Heart right ventricle (tissue), 16 donors: Measurements from ENCODE around the gene DNM3. TPM values are rescaled to one million over a fixed set of nuclear protein-coding genes. Genes with fewer than 3 reads are reported as not detected.

ENCODE experiments used
- ATAC-seq, 8 donors: fragments of 200-7000 bp; cut with Tn5 transposase; one replicate each; pipeline ENCODE4 v1.9.1; 2020; ENCODE audit warnings: mild to moderate bottlenecking in 8 of 8, moderate library complexity in 8 of 8, moderate number of reproducible peaks in 1 of 8
- DNase-seq, 2 donors: peaks; one replicate each; pipeline ENCODE4 v3.0.0-alpha.2; 2020
- H3K27ac ChIP-seq, 10 donors: fragments of 200-600 bp; sonication (generic) in 2 of 10; one replicate each; pipeline versions ENCODE4 v1.5.0 to v1.8.0; 2020 to 2022; ENCODE audit warnings: mild to moderate bottlenecking in 3 of 10
- H3K27me3 ChIP-seq, 7 donors: fragments of 200-600 bp; one replicate each; pipeline ENCODE4 v1.8.0; 2021 to 2022; ENCODE audit warnings: mild to moderate bottlenecking in 2 of 7
- H3K36me3 ChIP-seq, 9 donors: fragments of 200-600 bp; sonication (generic) in 1 of 9; one replicate each; pipeline versions ENCODE4 v1.5.0 to v1.8.0; 2020 to 2022; ENCODE audit warnings: mild to moderate bottlenecking in 2 of 9
- H3K4me1 ChIP-seq, 9 donors: fragments of 200-600 bp; sonication (generic) in 1 of 9; one replicate each; pipeline versions ENCODE4 v1.5.0 to v1.8.0; 2020 to 2022; ENCODE audit warnings: mild to moderate bottlenecking in 4 of 9
- H3K4me3 ChIP-seq, 10 donors: fragments of 200-600 bp; sonication (generic) in 2 of 10; one replicate each; pipeline versions ENCODE4 v1.5.0 to v1.8.0; 2020 to 2022; ENCODE audit warnings: mild to moderate bottlenecking in 7 of 10, moderate library complexity in 2 of 10
- H3K9me3 ChIP-seq, 11 donors: fragments of 200-600 bp in 10 of 11; sonication (generic) in 2 of 11; one replicate each; pipeline versions ENCODE4 v1.5.0 to v1.8.0; 2013 to 2022; ENCODE audit warnings: mild to moderate bottlenecking in 2 of 11, control low read depth in 1 of 11, moderate library complexity in 1 of 11
- WGBS, 2 donors: extraction: QIAGEN DNeasy Blood & Tissue Kit; methylation state at CpG; one replicate each; pipeline ENCODE4 v1.1.7; 2013; ENCODE audit warnings: inconsistent platforms in 1 of 2; 5-methylcytosine and 5-hydroxymethylcytosine counted together
- intact Hi-C, 10 donors: fragments of 100-400 bp; cut with DNase I; formaldehyde crosslinking; loops; one replicate each; pipeline versions ENCODE4 v1.11.1 to v1.14.2; 2022
- polyA plus RNA-seq, 2 donors: library from polyadenylated mRNA; stranded (reverse); fragments of 200-250 nt; gene quantifications; one replicate each; pipeline ENCODE4 v1.2.3, GENCODE V29; 2013
- total RNA-seq, 10 donors: library from RNA; stranded (reverse); fragmentation: NEBNext Ultra II Directional in 3 of 10; extraction: Animal tissue kit (Norgen Biotek cat#: 25700) in 3 of 10; gene quantifications; one replicate each; pipeline versions ENCODE4 v1.2.1 to v1.2.4, GENCODE V29; 2021 to 2023
- TF ChIP-seq, protein P1 (sequence below), 9 donors: fragments of 200-600 bp; sonication (generic) in 2 of 9; IDR thresholded peaks; one replicate each; pipeline versions ENCODE4 v1.5.0 to v1.8.0; 2021 to 2022; ENCODE audit warnings: antibody characterized with exemption in 9 of 9, mild to moderate bottlenecking in 5 of 9, moderate library complexity in 1 of 9
- donor health status: Arrhythmogenic right ventricular cardiomyopathy.
- donor health status: ischemic (EF 13 %, LVEDD 7.1; RV severe dilation, severe dysfunction).
- donor health status: healthy with polysubstance abuse.
- donor health status: DM: no; HTN: yes; CAD: no.
- donor health status: DM: no; HTN: no; CAD: no.
- donor health status: ischemic (EF 25% LVEDD 6.9; RV normal size, moderate dysfunction).
- donor health status: ischemic (EF 25% LVEDD 5.7; RV mildly dilated, moderate dysfunction).
- donor health status: healthy.
- donor health status: DM: yes; HTN: yes; CAD: no.
- donor health status: Ischemic cardiomyopathy.
- donor health status: ischemic (EF 35%, LVEDD 5.7; RV mildly dilated, moderate dysfunction).
- donor health status: nonischemic (EF 11% LVEDD 7.7; RV severe dilation, severe dysfunction).
- donor health status: DM: yes; HTN: yes; CAD: no.
- donor health status: PGD.
- donor health status: ischemic (EF 29% LVEDD 5.4; RV normal size, mild dysfunction).
- donor health status: nonischemic (EF 23%, LVEDD 6.1; RV moderate dilation, normal function).

Gene DNM3
- total and polyA plus RNA-seq, 12 donors, result 0.77 to 2.8 (median 2.2) TPM

DNA sequence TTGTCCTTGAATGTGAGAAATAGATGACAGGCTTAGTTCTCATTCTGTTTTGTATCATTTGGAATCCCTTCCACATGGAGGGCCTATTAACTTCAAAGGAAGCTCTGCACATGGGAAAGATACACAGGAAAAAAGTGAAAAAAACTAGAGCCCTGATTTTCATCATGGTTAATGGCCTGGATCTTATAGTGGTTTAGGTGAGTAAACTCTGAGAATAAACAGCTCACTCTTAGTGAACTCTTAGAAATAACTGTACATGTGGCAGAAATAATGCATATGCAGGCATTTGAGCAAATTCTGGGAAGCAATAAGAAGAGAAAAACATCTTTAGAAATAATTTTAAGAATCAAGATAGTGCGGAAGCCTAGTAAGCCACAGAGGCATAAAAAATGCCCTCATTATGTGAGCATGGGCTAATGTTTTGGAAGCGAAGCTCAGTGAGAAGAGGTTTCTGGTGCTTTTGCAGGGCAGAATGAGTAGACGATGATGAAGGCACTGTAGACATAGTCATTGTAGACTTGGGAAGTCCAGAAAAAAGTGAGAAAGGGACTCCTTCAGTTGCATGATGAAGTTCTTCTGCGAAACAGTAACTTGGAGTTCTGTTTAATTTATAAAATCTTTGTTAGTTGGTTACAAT is 279.9 kb downstream of the DNM3 start:
- 96 to 97% methylated on average over 4 of the region's 4 CpGs for WGBS, 2 donors
- ATAC-seq (no peak), DNase-seq (no peak)
- H3K27me3 ChIP-seq, result no peaks in the 10 kb centered on the region
- H3K36me3 ChIP-seq, result no peaks in the 10 kb centered on the region
- intact Hi-C loops, result no loop called here
- TF ChIP-seq, protein P1, sequence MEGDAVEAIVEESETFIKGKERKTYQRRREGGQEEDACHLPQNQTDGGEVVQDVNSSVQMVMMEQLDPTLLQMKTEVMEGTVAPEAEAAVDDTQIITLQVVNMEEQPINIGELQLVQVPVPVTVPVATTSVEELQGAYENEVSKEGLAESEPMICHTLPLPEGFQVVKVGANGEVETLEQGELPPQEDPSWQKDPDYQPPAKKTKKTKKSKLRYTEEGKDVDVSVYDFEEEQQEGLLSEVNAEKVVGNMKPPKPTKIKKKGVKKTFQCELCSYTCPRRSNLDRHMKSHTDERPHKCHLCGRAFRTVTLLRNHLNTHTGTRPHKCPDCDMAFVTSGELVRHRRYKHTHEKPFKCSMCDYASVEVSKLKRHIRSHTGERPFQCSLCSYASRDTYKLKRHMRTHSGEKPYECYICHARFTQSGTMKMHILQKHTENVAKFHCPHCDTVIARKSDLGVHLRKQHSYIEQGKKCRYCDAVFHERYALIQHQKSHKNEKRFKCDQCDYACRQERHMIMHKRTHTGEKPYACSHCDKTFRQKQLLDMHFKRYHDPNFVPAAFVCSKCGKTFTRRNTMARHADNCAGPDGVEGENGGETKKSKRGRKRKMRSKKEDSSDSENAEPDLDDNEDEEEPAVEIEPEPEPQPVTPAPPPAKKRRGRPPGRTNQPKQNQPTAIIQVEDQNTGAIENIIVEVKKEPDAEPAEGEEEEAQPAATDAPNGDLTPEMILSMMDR (IDR thresholded peaks at IDR 0.05), result no peak
- H3K4me3 ChIP-seq, result no peak overlapping the region
- H3K27ac ChIP-seq, result no peak overlapping the region
- peaks cover 0 to 11% (median 4%) of the 10 kb centered on the region in 9 donors for H3K4me1 ChIP-seq
- no peaks in the 10 kb centered on the region for H3K9me3 ChIP-seq

DNA sequence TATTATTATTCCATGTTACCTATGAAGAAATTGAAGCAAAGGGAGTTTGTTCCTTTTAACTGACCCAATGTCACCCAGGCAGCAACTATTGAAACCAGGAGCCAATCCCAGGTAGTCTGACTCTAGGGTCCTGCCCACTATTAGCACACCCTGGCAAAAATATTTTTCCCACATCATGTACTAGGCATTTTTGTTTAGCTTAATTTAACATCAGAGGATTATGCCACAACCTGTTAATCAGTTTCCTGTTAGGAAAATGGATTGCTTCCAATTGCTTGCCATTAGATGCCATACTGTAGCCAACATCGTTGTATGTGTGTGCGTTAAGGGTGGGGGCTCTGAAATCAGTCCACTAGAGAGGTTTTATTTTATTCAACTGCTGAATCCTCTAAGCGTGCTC is 281.1 kb downstream of the DNM3 start:
- ATAC-seq (no peak), DNase-seq (no peak)
- Histone ChIP-seq H3K4me1 (peaks cover 0 to 11% (median 4%) of the 10 kb centered on the region in 9 donors), H3K27me3 (no peaks in the 10 kb centered on the region), H3K9me3 (no peaks in the 10 kb centered on the region), H3K27ac (no peak overlapping the region), H3K36me3 (no peaks in the 10 kb centered on the region), H3K4me3 (no peak overlapping the region)
- intact Hi-C loops, result no loop called here
- WGBS, 2 donors, result 83% methylated on average over 3 of the region's 3 CpGs
- TF ChIP-seq, protein P1 (IDR thresholded peaks at IDR 0.05), result no peak

DNA sequence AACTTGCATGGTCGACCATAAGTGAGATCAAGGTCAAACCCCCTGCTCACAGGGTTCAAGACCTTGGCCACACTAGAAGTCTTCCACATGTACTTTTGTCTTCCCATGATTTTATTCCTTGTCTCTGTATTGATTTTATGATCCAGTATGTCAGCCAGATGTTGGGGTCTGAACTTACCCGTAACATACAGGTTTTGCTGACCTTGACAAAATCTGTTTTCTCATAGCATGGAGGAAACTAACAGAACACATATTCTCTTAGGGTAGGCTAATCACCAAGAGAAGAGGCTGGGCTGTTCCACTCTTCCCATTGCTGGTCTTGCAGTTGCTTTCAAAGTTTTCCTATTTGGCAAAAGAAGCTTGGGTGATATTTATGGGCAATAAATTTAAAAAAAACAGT is 284.0 kb downstream of the DNM3 start:
- H3K36me3 ChIP-seq, result no peaks in the 10 kb centered on the region
- H3K27ac ChIP-seq, result no peak overlapping the region
- no peak for DNase-seq
- H3K4me1 ChIP-seq, result peaks cover 0 to 11% (median 4%) of the 10 kb centered on the region in 9 donors
- WGBS, 2 donors, result 79 to 87% methylated on average over 2 of the region's 2 CpGs
- no peak for ATAC-seq
- TF ChIP-seq, protein P1 (IDR thresholded peaks at IDR 0.05), result no peak
- intact Hi-C loops, result no loop called here
- no peaks in the 10 kb centered on the region for H3K9me3 ChIP-seq
- no peak overlapping the region for H3K4me3 ChIP-seq
- H3K27me3 ChIP-seq, result no peaks in the 10 kb centered on the region

DNA sequence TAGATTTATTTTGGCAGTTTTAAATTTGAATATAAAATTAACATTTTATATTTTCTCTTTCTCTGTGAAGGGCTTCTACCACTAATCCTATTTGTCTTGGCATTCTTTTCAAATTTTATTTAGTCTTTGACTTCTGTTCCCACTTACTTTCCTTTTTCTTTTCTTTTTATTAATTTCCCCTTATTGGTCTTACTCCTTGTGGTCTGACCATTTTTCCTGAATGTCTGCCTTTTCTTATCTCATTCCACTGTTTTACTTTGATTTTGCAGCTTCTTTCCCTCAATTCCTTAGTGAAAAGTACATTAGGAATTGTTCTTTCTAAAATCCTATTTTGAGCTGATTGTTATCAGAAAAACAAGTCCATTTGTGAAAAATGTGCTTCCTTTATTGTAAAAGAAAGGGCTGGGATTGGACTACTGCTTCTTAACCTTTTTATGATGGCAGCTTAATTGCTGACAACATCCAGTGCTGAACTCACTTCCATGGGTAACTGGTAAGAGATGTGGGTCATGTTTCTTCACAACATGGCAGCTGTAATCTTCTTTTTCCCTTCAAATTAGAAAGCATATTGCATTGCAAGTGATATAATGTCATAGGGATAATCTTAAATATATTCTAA is 284.6 kb downstream of the DNM3 start:
- no peaks in the 10 kb centered on the region for H3K27me3 ChIP-seq
- H3K4me1 ChIP-seq, result peaks cover 0 to 11% (median 4%) of the 10 kb centered on the region in 9 donors
- intact Hi-C loops, result no loop called here
- DNase-seq (no peak), ATAC-seq (no peak)
- H3K9me3 ChIP-seq, result no peaks in the 10 kb centered on the region
- H3K36me3 ChIP-seq, result no peaks in the 10 kb centered on the region
- H3K27ac ChIP-seq, result no peak overlapping the region
- H3K4me3 ChIP-seq, result no peak overlapping the region
- TF ChIP-seq, protein P1 (IDR thresholded peaks at IDR 0.05), result no peak
